AG04449 (cell line): Measurements from ENCODE around the gene LRRC4C.

ENCODE experiments used
- CTCF ChIA-PET: fragments of 350-600 bp; formaldehyde crosslinking; extraction: SDS; loops from one replicate; lab custom pipeline; 2021; ENCODE audit warnings: antibody characterized with exemption; lab: Yijun Ruan, JAX
- POLR2A ChIA-PET: fragments of 400-600, 350-600 bp; formaldehyde crosslinking; extraction: SDS; loops from one replicate; lab custom pipeline; 2020; ENCODE audit warnings: antibody characterized with exemption, inconsistent platforms; lab: Yijun Ruan, JAX
- DNase-seq: peaks from one replicate; pipeline ENCODE4 v3.0.0-alpha.2; 2010; ENCODE audit warnings: low read depth, low spot score
- H3K4me3 ChIP-seq: 2 replicates; pipeline ENCODE4 v1.5.1; 2011; ENCODE audit warnings: low read depth, mild to moderate bottlenecking, control low read depth, low read length
- CTCF ChIP-seq: IDR thresholded peaks from one replicate; pipeline ENCODE4 v1.5.1; 2011; ENCODE audit warnings: mild to moderate bottlenecking, moderate library complexity, low read length, control low read depth, inconsistent platforms; ENCODE audit not compliant: insufficient read depth; ENCODE audit errors: missing control alignments

Gene LRRC4C

GRCh38 chr11:41003339-41004282, 455.8 kb downstream of the LRRC4C start:
- POLR2A ChIA-PET: no interaction called here
- CTCF ChIA-PET: no interaction called here
- no peak overlapping the region for H3K4me3 ChIP-seq
- no peak for TF ChIP-seq CTCF
- DNase-seq: no peak

DNA sequence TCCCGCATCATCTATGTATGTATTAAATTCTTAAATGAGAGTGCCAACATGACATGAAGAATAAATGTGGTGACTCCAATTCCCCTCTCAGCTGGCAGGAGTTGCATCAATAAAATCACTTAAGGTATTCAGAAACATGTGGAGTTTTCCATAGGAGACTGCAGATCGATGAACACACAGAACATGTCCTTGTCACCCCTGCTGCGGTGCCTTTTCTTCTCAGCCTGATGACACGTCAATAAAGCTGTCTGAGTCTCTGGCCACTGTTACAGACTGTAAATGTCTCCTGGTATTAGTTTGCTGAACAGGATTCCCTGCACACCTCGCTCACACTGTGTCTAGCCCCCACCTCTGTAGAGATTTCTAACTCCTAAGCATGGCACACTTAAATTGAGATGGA, 460.5 kb downstream of the LRRC4C start:
- CTCF ChIA-PET: no interaction called here
- no peak for TF ChIP-seq CTCF
- DNase-seq: no peak
- no peak overlapping the region for H3K4me3 ChIP-seq
- POLR2A ChIA-PET: no interaction called here

- DNase-seq: no peak
- CTCF ChIA-PET: no interaction called here
- no peak for TF ChIP-seq CTCF
- POLR2A ChIA-PET: no interaction called here
- no peak overlapping the region for H3K4me3 ChIP-seq
These were observed 471.5 kb downstream of the LRRC4C start for GRCh38 chr11:40987776-40988435.

DNA sequence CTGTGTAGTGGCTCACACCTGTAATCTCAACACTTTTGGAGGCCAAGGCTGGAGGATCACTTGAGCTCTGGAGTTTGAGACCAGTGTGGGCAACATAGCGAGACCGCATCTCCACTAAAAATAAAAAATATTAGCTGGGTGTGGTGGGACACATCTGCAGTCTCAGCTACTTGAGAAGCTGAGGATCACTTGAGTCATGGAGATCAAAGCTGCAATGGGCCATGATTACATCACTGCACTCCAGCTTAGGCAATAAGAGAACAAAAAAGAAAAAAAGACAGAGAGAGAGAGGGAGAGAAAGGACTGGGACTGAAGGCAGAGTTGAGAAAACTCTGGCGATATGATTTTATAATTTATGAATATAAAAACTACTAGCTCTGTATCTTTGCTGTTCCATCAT, 473.1 kb downstream of the LRRC4C start:
- ChIA-PET POLR2A (no interaction called here), CTCF (no interaction called here)
- DNase-seq: no peak
- TF ChIP-seq CTCF: no peak
- no peak overlapping the region for H3K4me3 ChIP-seq

DNA sequence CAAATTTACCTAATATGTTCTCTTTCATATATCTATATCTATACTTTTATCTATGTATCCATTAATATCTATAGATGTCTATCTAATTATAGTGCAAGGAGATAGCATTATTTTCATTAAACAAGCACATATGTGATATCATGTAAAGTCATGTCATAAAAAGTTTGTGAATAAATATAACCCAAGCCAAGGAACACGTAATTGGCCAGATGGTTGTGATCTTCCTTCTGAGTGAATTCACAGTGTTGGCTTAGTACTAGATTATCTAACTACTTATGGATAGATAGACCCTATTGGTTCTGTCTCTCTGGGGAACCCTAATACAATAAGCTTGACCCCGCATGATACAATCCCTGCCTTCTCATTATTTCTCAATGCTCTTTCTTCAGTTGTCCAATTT, 484.4 kb downstream of the LRRC4C start:
- DNase-seq: no peak
- ChIA-PET POLR2A (no interaction called here), CTCF (no interaction called here)
- TF ChIP-seq CTCF: no peak
- no peak overlapping the region for H3K4me3 ChIP-seq

DNA sequence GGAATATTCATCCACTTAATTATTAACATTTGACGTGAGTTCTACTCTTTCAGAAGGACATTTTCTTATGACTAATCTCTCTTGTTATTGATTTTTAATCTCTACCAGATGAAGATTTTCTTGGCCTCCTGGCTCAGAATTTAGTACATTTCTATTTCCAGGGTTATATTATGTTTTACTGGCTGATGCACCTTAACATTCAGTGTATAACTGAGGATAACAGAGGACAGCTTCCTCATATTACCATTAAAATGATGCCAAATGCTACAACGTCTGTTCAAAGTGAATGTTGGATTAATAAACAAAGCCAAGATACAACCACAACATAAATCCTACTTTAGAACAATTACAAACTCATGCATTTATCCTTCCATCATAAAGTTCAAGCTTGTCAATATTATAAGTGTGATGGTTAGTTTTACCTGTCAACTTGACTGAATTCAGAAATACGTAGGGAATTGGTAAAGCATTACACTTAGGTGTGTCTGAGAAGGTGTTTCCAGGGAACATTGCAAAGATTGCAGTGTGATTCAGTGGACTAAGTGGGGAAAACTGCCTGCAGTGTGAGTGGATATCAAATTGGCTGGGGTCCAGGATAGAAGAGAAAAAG, 485.2 kb downstream of the LRRC4C start:
- TF ChIP-seq CTCF: no peak
- ChIA-PET POLR2A (no interaction called here), CTCF (no interaction called here)
- no peak for DNase-seq
- H3K4me3 ChIP-seq: no peak overlapping the region
